SJSA1 (cell line): ENCODE data around the gene ELF4. TPM values are rescaled to one million over a fixed set of nuclear protein-coding genes. Genes with fewer than 3 reads are reported as not detected.

Experiments
- DNase-seq, 2 experiments: peaks; one replicate each; pipeline ENCODE4 v3.0.0-alpha.2; 2015 to 2020; ENCODE audit warnings: low spot score in 2 of 2, low read depth in 1 of 2
- H3K27ac ChIP-seq: fragments of 250-450 bp; sonication (Bioruptor Pico); 2 replicates; pipeline ENCODE4 v1.5.1; 2020; ENCODE audit warnings: mild to moderate bottlenecking, moderate library complexity
- H3K27me3 ChIP-seq: fragments of 250-450 bp; sonication (Bioruptor Pico); replicated peaks from 2 replicates; pipeline ENCODE4 v1.5.1; 2020; ENCODE audit warnings: mild to moderate bottlenecking, moderate library complexity
- H3K36me3 ChIP-seq: fragments of 250-450 bp; sonication (Bioruptor Pico); 2 replicates; pipeline ENCODE4 v1.5.1; 2020; ENCODE audit warnings: mild to moderate bottlenecking
- H3K4me1 ChIP-seq: fragments of 250-450 bp; sonication (Bioruptor Pico); replicated peaks from 2 replicates; pipeline ENCODE4 v1.6.1; 2021; ENCODE audit warnings: mild to moderate bottlenecking
- H3K4me3 ChIP-seq: fragments of 250-450 bp; sonication (Bioruptor Pico); 2 replicates; pipeline ENCODE4 v1.5.1; 2020; ENCODE audit warnings: mild to moderate bottlenecking
- H3K9me3 ChIP-seq: fragments of 250-450 bp; sonication (Bioruptor Pico); replicated peaks from 2 replicates; pipeline ENCODE4 v1.5.1; 2020; ENCODE audit warnings: mild to moderate bottlenecking
- total RNA-seq: library from RNA; depleted of rRNA; stranded (reverse); fragments of >200 nt; shearing (Covaris generic); gene quantifications from 2 replicates; pipeline ENCODE4 v1.2.3, GENCODE V29; 2014

Gene ELF4
- total RNA-seq, 1 experiment from 2014 or later = 26.7 TPM

- no peak overlapping the region for H3K27ac ChIP-seq
- peaks cover 40% of the 10 kb centered on the region for H3K36me3 ChIP-seq
- no peak for DNase-seq
- H3K4me1 ChIP-seq = peaks cover 73% of the 10 kb centered on the region
- no peaks in the 10 kb centered on the region for H3K9me3 ChIP-seq
- H3K27me3 ChIP-seq = no peaks in the 10 kb centered on the region
- no peak overlapping the region for H3K4me3 ChIP-seq
Observed at GRCh38 chrX:130084631-130085237, 25.6 kb downstream of the ELF4 start.

DNA sequence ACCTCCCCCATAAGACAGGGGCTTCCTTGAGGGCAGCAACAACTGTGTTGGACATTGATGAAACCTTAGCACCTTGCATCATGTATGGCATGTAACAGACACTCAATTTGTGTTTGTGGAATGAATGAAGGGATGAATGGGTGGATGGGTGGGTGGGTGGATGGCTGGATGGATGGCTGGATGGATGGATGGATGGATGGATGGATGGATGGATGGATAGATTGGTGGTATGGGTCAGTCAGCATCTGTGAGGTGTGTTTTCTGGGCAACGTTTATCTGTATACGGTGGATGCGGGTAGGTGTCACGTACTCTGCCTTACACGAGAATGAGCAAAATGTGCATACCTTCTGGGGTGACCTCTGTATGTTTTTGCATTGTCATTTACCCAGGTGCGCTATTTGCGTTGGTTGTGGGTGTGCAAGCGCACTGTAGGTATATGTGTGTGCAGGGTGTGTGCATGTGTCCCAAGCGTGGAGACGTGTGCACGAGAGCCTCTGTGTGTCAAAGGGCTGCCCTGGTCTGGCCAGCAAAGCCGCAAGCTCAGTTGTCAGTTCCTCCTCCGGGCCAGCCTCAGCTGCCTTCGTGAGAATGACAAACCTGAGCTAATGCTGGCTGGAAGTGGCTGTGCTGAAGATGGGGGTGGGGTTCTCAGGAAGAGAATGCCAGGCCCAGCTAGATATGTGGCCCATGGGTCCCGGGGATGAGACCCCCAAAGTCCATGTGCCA, 26.5 kb downstream of the ELF4 start:
- H3K4me1 ChIP-seq = peaks cover 66% of the 10 kb centered on the region
- no peaks in the 10 kb centered on the region for H3K27me3 ChIP-seq
- DNase-seq = no peak
- no peak overlapping the region for H3K4me3 ChIP-seq
- H3K27ac ChIP-seq = no peak overlapping the region
- H3K9me3 ChIP-seq = no peaks in the 10 kb centered on the region
- peaks cover 43% of the 10 kb centered on the region for H3K36me3 ChIP-seq

DNA sequence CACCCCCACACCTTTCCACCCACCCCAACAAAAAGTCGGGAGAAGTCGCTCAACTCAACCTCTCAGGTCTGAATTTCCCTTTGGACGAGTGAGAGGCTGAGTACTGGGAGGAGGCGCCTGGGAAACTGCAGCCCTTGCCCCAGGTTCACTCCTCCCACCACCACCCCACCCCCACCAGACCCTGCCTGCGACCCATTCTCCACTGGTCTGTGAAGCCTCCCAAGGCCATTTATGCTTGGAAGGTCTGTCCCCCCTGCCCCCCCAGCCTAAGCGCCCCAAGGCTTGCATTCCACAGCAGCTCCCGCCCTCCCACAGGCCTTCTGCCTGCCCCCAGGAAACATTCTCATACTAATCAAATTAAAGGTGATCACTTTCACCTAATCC, 27.2 kb downstream of the ELF4 start:
- Histone ChIP-seq H3K27me3 (no peaks in the 10 kb centered on the region), H3K9me3 (no peaks in the 10 kb centered on the region), H3K4me3 (no peak overlapping the region), H3K4me1 (peaks cover 64% of the 10 kb centered on the region), H3K27ac (no peak overlapping the region), H3K36me3 (peaks cover 49% of the 10 kb centered on the region)
- peak; percentile 37 to 47 for DNase-seq

GRCh38 chrX:130082244-130083106, 27.8 kb downstream of the ELF4 start:
- peak overlapping the region; percentile 10; the same call in 1 of the 2 replicates for H3K4me3 ChIP-seq

DNA sequence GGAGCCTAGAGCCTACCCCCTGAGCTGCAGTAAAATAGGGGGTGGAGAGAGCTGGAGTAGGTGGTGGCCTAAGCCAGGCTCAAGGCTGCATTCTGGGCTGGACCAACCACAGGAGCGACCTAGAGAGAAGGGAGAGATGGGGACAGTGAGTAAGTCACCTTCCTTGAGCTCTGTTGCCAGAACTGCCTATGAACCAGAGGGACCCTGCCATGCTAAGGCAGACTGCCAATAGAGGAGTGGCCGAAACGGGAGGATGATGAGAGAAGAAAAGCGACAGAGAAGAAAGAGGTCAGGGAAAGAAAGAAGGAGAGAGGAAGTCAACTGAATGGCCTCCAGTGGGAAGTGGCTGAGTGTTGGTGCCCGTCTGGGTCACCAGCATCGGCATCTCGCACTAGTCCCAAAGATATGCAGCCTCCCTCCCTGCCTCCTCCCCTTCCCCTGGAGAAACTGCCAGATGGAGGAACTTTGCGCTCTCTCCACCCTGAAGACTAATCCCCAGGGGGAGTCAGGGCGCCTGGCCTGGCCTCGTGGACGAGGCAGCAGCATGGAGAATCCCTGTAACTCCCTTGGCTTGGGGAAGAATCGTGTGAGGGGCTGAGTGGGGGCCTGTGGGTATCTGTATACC, 28.8 kb downstream of the ELF4 start:
- H3K4me3 ChIP-seq = no peak overlapping the region
- H3K27me3 ChIP-seq = no peaks in the 10 kb centered on the region
- H3K36me3 ChIP-seq = peaks cover 51% of the 10 kb centered on the region
- no peak for DNase-seq
- H3K4me1 ChIP-seq = peaks cover 56% of the 10 kb centered on the region
- H3K9me3 ChIP-seq = no peaks in the 10 kb centered on the region
- peak overlapping the region; percentile 48; the same call in 1 of the 2 replicates for H3K27ac ChIP-seq

More at GRCh38 chrX:130082244-130083106, 27.8 kb downstream of the ELF4 start:
- H3K9me3 ChIP-seq = no peaks in the 10 kb centered on the region
- peak; percentile 77 to 82 for DNase-seq
- H3K4me1 ChIP-seq = peaks cover 64% of the 10 kb centered on the region
- peak overlapping the region; percentile 48 for H3K27ac ChIP-seq
- peaks cover 49% of the 10 kb centered on the region for H3K36me3 ChIP-seq
- H3K27me3 ChIP-seq = no peaks in the 10 kb centered on the region

GRCh38 chrX:130080791-130081367, 29.4 kb downstream of the ELF4 start:
- Histone ChIP-seq H3K27me3 (no peaks in the 10 kb centered on the region), H3K4me3 (no peak overlapping the region), H3K4me1 (peaks cover 49% of the 10 kb centered on the region), H3K9me3 (no peaks in the 10 kb centered on the region), H3K27ac (no peak overlapping the region), H3K36me3 (peaks cover 46% of the 10 kb centered on the region)
- DNase-seq = no peak

DNA sequence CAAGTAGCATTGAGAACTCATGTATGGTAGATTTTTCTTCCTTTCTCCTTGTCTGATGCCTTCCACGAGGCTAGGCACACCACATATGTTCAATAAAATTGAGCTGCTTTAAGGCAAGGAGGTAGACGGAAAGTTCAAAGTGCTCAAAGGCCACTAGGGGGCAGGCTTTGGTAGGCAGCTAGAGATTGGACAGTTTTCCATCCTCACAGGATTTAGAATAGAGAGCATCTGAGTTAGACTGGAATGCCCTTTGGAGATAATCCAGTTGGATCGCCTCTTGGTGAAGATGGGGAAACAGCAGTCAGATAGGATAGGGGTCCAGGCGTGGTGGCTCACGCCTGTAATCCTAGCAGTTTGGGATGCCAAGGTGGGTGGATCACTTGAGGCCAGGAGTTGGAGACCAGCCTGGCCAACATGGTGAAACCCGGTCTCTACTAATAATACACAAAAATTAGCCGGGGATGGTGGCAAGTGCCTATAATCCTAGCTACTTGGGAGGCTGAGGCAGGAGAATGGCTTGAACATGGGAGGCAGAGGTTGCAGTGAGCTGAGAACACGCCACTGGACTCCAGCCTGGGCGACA, 30.4 kb downstream of the ELF4 start:
- H3K27ac ChIP-seq = no peak overlapping the region
- peak in 1 of 2 experiments; percentile 42 for DNase-seq
- no peaks in the 10 kb centered on the region for H3K9me3 ChIP-seq

DNA sequence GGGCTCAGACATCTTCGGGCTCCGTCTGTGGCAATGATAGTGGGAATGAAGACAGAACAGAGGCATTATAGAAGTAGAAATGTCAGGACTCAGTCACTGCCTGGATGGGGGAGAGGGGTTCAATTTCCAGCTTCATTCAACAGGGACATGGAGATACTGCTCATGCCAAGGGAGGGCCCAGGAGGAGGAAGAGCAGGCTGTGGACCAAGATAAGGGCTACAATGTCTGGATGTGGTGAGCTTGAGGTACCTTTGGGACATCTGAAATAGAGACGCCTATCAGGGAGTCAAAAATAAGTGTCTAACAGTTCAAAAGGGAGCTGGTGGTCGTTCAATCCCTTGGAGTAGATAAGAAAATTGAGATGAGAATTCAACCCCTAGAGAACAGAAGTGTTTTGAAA, 34.5 kb downstream of the ELF4 start:
- Histone ChIP-seq H3K9me3 (no peaks in the 10 kb centered on the region), H3K4me3 (no peak overlapping the region), H3K27me3 (no peaks in the 10 kb centered on the region), H3K4me1 (0 out of 2 replicates have a peak, but pooled peaks cover 6% of the 10 kb centered on the region), H3K36me3 (peaks cover 39% of the 10 kb centered on the region), H3K27ac (no peak overlapping the region)
- DNase-seq = no peak

More for the DNA sequence above, 30.4 kb downstream of the ELF4 start:
- H3K4me3 ChIP-seq = no peak overlapping the region
- H3K4me1 ChIP-seq = peaks cover 40% of the 10 kb centered on the region
- no peaks in the 10 kb centered on the region for H3K27me3 ChIP-seq
- peaks cover 40% of the 10 kb centered on the region for H3K36me3 ChIP-seq

DNA sequence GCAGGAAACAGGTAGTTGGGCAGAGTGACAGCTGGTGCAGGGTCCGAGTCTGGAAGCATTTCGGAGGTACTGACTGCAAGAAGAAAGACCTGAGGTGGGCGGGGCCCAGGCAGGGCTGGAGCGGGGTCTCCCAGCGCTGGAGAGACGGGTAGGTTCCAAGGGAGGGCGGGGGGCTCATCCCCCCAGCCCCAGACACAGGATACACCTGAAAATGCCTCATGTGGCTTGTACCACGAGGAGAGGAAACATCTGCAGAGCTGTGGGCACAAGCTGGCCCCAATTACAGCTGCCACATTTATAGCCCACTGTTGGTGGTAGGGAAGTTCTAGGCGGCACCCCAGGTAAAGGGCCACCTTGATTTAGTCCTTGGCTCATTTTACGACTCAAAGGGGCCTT, 38.0 kb downstream of the ELF4 start:
- Histone ChIP-seq H3K36me3 (peaks cover 39% of the 10 kb centered on the region), H3K4me1 (no peaks in the 10 kb centered on the region)

GRCh38 chrX:130071611-130072344, 38.5 kb downstream of the ELF4 start:
- H3K4me3 ChIP-seq = no peak overlapping the region
- H3K4me1 ChIP-seq = no peaks in the 10 kb centered on the region
- no peak overlapping the region for H3K27ac ChIP-seq
- no peaks in the 10 kb centered on the region for H3K27me3 ChIP-seq
- peaks cover 39% of the 10 kb centered on the region for H3K36me3 ChIP-seq
- no peak for DNase-seq
- H3K9me3 ChIP-seq = no peaks in the 10 kb centered on the region

More for the DNA sequence above, 38.0 kb downstream of the ELF4 start:
- Histone ChIP-seq H3K27ac (no peak overlapping the region), H3K4me3 (no peak overlapping the region), H3K9me3 (no peaks in the 10 kb centered on the region), H3K27me3 (no peaks in the 10 kb centered on the region)
- DNase-seq = no peak

GRCh38 chrX:130066975-130067615, 43.2 kb downstream of the ELF4 start:
- no peaks in the 10 kb centered on the region for H3K27me3 ChIP-seq
- H3K36me3 ChIP-seq = peaks cover 34% of the 10 kb centered on the region
- no peak for DNase-seq
- no peaks in the 10 kb centered on the region for H3K9me3 ChIP-seq
- no peak overlapping the region for H3K4me3 ChIP-seq
- no peak overlapping the region for H3K27ac ChIP-seq
- no peaks in the 10 kb centered on the region for H3K4me1 ChIP-seq
